Liver (tissue), 9 donors: ENCODE measurements around the gene ARID3A. TPM values are rescaled to one million over a fixed set of nuclear protein-coding genes. Genes with fewer than 3 reads are reported as not detected.

Source experiments
- DNase-seq: peaks from one replicate; pipeline ENCODE4 v3.0.0-alpha.2; 2017; ENCODE audit warnings: low spot score
- H3K27ac ChIP-seq, 2 donors: one replicate each; pipeline ENCODE4 v1.7.0; 2013; ENCODE audit warnings: inconsistent platforms in 2 of 2, low read length in 2 of 2, control low read depth in 1 of 2, low read depth in 1 of 2, mild to moderate bottlenecking in 1 of 2
- H3K27me3 ChIP-seq, 4 donors: one replicate each; pipeline versions ENCODE4 v1.6.1 to v1.7.0; 2013; ENCODE audit warnings: low read length in 3 of 4, inconsistent platforms in 1 of 4, mild to moderate bottlenecking in 1 of 4, moderate library complexity in 1 of 4; ENCODE audit not compliant: control insufficient read depth in 4 of 4, insufficient read depth in 4 of 4
- H3K36me3 ChIP-seq, 4 donors: one replicate each; pipeline versions ENCODE4 v1.6.1 to v1.7.0; 2013; ENCODE audit warnings: low read length in 3 of 4, mild to moderate bottlenecking in 3 of 4, low read depth in 1 of 4, moderate library complexity in 1 of 4; ENCODE audit not compliant: control insufficient read depth in 4 of 4, insufficient read depth in 3 of 4
- H3K4me1 ChIP-seq, 4 donors: one replicate each; pipeline versions ENCODE4 v1.6.1 to v1.7.0; 2013; ENCODE audit warnings: low read length in 3 of 4, mild to moderate bottlenecking in 3 of 4, moderate library complexity in 1 of 4; ENCODE audit not compliant: control insufficient read depth in 4 of 4, insufficient read depth in 4 of 4
- H3K4me3 ChIP-seq, 3 donors: one replicate each; pipeline versions ENCODE4 v1.6.1 to v1.7.0; 2013; ENCODE audit warnings: low read length in 3 of 3, control low read depth in 1 of 3, low read depth in 1 of 3, mild to moderate bottlenecking in 1 of 3
- H3K9ac ChIP-seq, 2 donors: one replicate each; pipeline ENCODE4 v1.7.0; 2013; ENCODE audit warnings: low read length in 2 of 2, mild to moderate bottlenecking in 2 of 2, moderate library complexity in 2 of 2, control low read depth in 1 of 2, low read depth in 1 of 2
- H3K9me3 ChIP-seq, 4 donors: one replicate each; pipeline versions ENCODE4 v1.6.1 to v1.7.0; 2013; ENCODE audit warnings: low read length in 3 of 4; ENCODE audit not compliant: control insufficient read depth in 4 of 4
- EGR1 ChIP-seq, 2 donors: IDR thresholded peaks; 2 replicates each; pipeline ENCODE4 v1.6.1; 2016 to 2018; ENCODE audit warnings: antibody characterized with exemption in 2 of 2, low read depth in 2 of 2
- FOXA1 ChIP-seq: IDR thresholded peaks from 2 replicates; pipeline ENCODE4 v1.6.1; 2016; ENCODE audit warnings: antibody characterized with exemption
- FOXA2 ChIP-seq: IDR thresholded peaks from 2 replicates; pipeline ENCODE4 v1.6.1; 2016; ENCODE audit warnings: antibody characterized with exemption
- GABPA ChIP-seq, 2 donors: IDR thresholded peaks in 1 of 2; conservative IDR thresholded peaks in 1 of 2; 2 replicates each; pipeline ENCODE4 v1.6.1; 2016; ENCODE audit warnings: antibody characterized with exemption in 2 of 2, mild to moderate bottlenecking in 1 of 2, moderate library complexity in 1 of 2
- HNF4A ChIP-seq, 2 donors: conservative IDR thresholded peaks; 2 replicates each; pipeline ENCODE4 v1.6.1; 2016; ENCODE audit warnings: antibody characterized with exemption in 2 of 2, mild to moderate bottlenecking in 2 of 2
- HNF4G ChIP-seq: IDR thresholded peaks from 2 replicates; pipeline ENCODE4 v1.6.1; 2016; ENCODE audit warnings: antibody characterized with exemption
- JUND ChIP-seq, 2 donors: IDR thresholded peaks; 2 replicates each; pipeline ENCODE4 v1.6.1; 2016; ENCODE audit warnings: antibody characterized with exemption in 2 of 2
- NR2F2 ChIP-seq: IDR thresholded peaks from 2 replicates; pipeline ENCODE4 v1.6.1; 2016; ENCODE audit warnings: antibody characterized with exemption
- RAD21 ChIP-seq, 2 donors: IDR thresholded peaks; 2 replicates each; pipeline ENCODE4 v1.6.1; 2016; ENCODE audit warnings: antibody characterized with exemption in 2 of 2, mild to moderate bottlenecking in 2 of 2
- RXRA ChIP-seq, 2 donors: IDR thresholded peaks; 2 replicates each; pipeline ENCODE4 v1.6.1; 2017 to 2018; ENCODE audit warnings: antibody characterized with exemption in 2 of 2, mild to moderate bottlenecking in 1 of 2
- SP1 ChIP-seq: IDR thresholded peaks from 2 replicates; pipeline ENCODE4 v1.6.1; 2018; ENCODE audit warnings: antibody characterized with exemption, mild to moderate bottlenecking
- TAF1 ChIP-seq: conservative IDR thresholded peaks from 2 replicates; pipeline ENCODE4 v1.6.1; 2016; ENCODE audit warnings: antibody characterized with exemption, mild to moderate bottlenecking
- YY1 ChIP-seq: IDR thresholded peaks from 2 replicates; pipeline ENCODE4 v1.6.1; 2016; ENCODE audit warnings: antibody characterized with exemption, mild to moderate bottlenecking
- WGBS: extraction: QIAGEN DNeasy Blood & Tissue Kit; methylation state at CpG from one replicate; pipeline ENCODE4 v1.1.7; 2013; 5-methylcytosine and 5-hydroxymethylcytosine counted together
- polyA plus RNA-seq, 2 donors: library from polyadenylated mRNA; stranded (reverse) in 1 of 2; unstranded in 1 of 2; fragments of 200-250 nt in 1 of 2; fragments of >200 nt in 1 of 2; fragmentation: Nextera tagmentation in 1 of 2; extraction: Ambion mirVana in 1 of 2; gene quantifications; one replicate each; pipeline versions ENCODE4 v1.2.1 to v1.2.3, GENCODE V29; 2013 to 2015
- total RNA-seq, 2 donors: library from RNA; depleted of rRNA; stranded (reverse); fragments of >200 nt; gene quantifications; one replicate each; pipeline ENCODE4 v1.2.3, GENCODE V29; 2014
- TF ChIP-seq, protein P1 (sequence below): IDR thresholded peaks from 2 replicates; pipeline ENCODE4 v1.6.1; 2016; ENCODE audit warnings: antibody characterized with exemption
- TF ChIP-seq, protein P2 (sequence below): IDR thresholded peaks from 2 replicates; pipeline ENCODE4 v1.6.1; 2016; ENCODE audit warnings: antibody characterized with exemption
- TF ChIP-seq, protein P3 (sequence below): fragments of 150-350 bp; IDR thresholded peaks from 2 replicates; pipeline ENCODE4 v1.5.1; 2017; ENCODE audit warnings: improper control_type of control experiment, low read depth, low read length; ENCODE audit not compliant: missing input control
- TF ChIP-seq, protein P4 (sequence below): IDR thresholded peaks from 2 replicates; pipeline ENCODE4 v1.6.1; 2016; ENCODE audit warnings: antibody characterized with exemption, mild to moderate bottlenecking
- donor health status: healthy.
- donor health status: healthy.
- donor health status: healthy.
- donor health status: healthy.
- donor health status: healthy.

The ARID3A gene
- total and polyA plus RNA-seq, 4 donors: 0.74 to 42.4 (median 3.1) TPM

DNA sequence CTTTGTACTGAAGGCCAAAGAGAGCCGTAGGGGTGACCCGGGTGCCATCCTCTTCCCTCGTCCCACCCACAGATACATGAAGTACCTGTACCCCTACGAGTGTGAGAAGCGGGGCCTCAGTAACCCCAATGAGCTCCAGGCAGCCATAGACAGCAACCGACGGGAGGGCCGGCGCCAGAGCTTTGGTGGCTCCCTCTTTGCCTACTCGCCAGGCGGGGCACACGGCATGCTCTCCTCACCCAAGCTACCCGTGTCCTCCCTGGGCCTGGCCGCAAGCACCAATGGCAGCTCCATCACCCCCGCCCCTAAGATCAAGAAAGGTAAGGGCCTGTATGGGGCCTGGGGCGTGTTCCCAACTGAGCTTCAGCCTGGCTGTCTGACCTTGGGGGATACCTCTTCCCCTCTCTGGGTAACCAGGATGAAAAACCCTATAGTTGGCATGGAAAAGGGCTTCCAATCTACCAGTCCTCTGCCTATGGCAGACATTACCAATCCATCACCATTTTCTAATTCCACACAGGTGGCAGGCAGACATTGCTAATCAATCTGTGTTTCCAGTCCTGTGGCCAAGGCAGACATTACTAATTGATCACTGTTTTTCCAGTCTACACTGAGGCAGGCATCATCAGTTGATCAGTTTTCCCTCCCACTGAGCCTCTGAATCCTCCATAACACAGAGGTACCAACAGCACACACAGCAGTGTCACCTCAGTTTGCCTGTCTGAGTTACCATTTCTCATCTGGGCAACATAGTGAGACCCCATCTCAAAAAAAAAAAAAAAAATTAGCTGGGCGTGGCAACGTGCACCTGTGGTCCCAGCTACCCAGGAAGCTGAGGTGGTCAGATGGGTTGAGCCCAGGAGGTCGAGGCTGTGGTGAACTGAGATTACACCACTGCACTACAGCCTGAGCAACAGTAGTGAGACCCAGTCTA, 39.2 kb downstream of the ARID3A start:
- Histone ChIP-seq H3K9ac (no peak overlapping the region), H3K4me3 (no peak overlapping the region), H3K27ac (no peak overlapping the region), H3K9me3 (no peaks in the 10 kb centered on the region), H3K27me3 (no peaks in the 10 kb centered on the region), H3K36me3 (peaks cover 0 to 24% (median 5%) of the 10 kb centered on the region in 4 donors), H3K4me1 (no peaks in the 10 kb centered on the region)
- TF ChIP-seq TAF1: no peak
- TF ChIP-seq, protein P1, sequence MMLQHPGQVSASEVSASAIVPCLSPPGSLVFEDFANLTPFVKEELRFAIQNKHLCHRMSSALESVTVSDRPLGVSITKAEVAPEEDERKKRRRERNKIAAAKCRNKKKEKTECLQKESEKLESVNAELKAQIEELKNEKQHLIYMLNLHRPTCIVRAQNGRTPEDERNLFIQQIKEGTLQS: no peak
- no peak for TF ChIP-seq EGR1 (IDR thresholded peaks at IDR 0.05; ENCODE audit: low read depth in 2 of 2)
- TF ChIP-seq HNF4A (conservative IDR thresholded peaks at IDR 0.05): no peak
- TF ChIP-seq FOXA2: no peak
- TF ChIP-seq FOXA1: no peak
- no peak for TF ChIP-seq RAD21 (IDR thresholded peaks at IDR 0.05)
- no peak for TF ChIP-seq RXRA (IDR thresholded peaks at IDR 0.05)
- no peak for TF ChIP-seq SP1
- TF ChIP-seq, protein P2, sequence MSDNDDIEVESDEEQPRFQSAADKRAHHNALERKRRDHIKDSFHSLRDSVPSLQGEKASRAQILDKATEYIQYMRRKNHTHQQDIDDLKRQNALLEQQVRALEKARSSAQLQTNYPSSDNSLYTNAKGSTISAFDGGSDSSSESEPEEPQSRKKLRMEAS: no peak
- no peak for TF ChIP-seq NR2F2
- no peak for TF ChIP-seq GABPA (IDR thresholded peaks at IDR 0.05 in 1 of 2, conservative IDR thresholded peaks at IDR 0.05 in 1 of 2)
- TF ChIP-seq YY1: no peak
- TF ChIP-seq JUND (IDR thresholded peaks at IDR 0.05): no peak
- TF ChIP-seq HNF4G: no peak
- TF ChIP-seq, protein P3, sequence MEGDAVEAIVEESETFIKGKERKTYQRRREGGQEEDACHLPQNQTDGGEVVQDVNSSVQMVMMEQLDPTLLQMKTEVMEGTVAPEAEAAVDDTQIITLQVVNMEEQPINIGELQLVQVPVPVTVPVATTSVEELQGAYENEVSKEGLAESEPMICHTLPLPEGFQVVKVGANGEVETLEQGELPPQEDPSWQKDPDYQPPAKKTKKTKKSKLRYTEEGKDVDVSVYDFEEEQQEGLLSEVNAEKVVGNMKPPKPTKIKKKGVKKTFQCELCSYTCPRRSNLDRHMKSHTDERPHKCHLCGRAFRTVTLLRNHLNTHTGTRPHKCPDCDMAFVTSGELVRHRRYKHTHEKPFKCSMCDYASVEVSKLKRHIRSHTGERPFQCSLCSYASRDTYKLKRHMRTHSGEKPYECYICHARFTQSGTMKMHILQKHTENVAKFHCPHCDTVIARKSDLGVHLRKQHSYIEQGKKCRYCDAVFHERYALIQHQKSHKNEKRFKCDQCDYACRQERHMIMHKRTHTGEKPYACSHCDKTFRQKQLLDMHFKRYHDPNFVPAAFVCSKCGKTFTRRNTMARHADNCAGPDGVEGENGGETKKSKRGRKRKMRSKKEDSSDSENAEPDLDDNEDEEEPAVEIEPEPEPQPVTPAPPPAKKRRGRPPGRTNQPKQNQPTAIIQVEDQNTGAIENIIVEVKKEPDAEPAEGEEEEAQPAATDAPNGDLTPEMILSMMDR: no peak
- TF ChIP-seq, protein P4, sequence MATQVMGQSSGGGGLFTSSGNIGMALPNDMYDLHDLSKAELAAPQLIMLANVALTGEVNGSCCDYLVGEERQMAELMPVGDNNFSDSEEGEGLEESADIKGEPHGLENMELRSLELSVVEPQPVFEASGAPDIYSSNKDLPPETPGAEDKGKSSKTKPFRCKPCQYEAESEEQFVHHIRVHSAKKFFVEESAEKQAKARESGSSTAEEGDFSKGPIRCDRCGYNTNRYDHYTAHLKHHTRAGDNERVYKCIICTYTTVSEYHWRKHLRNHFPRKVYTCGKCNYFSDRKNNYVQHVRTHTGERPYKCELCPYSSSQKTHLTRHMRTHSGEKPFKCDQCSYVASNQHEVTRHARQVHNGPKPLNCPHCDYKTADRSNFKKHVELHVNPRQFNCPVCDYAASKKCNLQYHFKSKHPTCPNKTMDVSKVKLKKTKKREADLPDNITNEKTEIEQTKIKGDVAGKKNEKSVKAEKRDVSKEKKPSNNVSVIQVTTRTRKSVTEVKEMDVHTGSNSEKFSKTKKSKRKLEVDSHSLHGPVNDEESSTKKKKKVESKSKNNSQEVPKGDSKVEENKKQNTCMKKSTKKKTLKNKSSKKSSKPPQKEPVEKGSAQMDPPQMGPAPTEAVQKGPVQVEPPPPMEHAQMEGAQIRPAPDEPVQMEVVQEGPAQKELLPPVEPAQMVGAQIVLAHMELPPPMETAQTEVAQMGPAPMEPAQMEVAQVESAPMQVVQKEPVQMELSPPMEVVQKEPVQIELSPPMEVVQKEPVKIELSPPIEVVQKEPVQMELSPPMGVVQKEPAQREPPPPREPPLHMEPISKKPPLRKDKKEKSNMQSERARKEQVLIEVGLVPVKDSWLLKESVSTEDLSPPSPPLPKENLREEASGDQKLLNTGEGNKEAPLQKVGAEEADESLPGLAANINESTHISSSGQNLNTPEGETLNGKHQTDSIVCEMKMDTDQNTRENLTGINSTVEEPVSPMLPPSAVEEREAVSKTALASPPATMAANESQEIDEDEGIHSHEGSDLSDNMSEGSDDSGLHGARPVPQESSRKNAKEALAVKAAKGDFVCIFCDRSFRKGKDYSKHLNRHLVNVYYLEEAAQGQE: no peak
- 99% methylated on average over 19 of the region's 19 CpGs for WGBS
- DNase-seq: no peak
